DND-41 (cell line): ENCODE data around the gene CARD9.

Experiments used
- EZH2 ChIP-seq: IDR thresholded peaks from 3 replicates; pipeline ENCODE4 v1.6.1; 2012; ENCODE audit warnings: borderline replicate concordance, low read depth, mild to moderate bottlenecking, moderate library complexity, low read length, inconsistent platforms; ENCODE audit not compliant: severe bottlenecking
- TF ChIP-seq, protein P1 (sequence below): IDR thresholded peaks from 2 replicates; pipeline ENCODE4 v1.5.1; 2012; ENCODE audit warnings: borderline replicate concordance, low read length, moderate library complexity, mild to moderate bottlenecking; ENCODE audit not compliant: poor library complexity, severe bottlenecking; ENCODE audit errors: extremely low read depth

DNA sequence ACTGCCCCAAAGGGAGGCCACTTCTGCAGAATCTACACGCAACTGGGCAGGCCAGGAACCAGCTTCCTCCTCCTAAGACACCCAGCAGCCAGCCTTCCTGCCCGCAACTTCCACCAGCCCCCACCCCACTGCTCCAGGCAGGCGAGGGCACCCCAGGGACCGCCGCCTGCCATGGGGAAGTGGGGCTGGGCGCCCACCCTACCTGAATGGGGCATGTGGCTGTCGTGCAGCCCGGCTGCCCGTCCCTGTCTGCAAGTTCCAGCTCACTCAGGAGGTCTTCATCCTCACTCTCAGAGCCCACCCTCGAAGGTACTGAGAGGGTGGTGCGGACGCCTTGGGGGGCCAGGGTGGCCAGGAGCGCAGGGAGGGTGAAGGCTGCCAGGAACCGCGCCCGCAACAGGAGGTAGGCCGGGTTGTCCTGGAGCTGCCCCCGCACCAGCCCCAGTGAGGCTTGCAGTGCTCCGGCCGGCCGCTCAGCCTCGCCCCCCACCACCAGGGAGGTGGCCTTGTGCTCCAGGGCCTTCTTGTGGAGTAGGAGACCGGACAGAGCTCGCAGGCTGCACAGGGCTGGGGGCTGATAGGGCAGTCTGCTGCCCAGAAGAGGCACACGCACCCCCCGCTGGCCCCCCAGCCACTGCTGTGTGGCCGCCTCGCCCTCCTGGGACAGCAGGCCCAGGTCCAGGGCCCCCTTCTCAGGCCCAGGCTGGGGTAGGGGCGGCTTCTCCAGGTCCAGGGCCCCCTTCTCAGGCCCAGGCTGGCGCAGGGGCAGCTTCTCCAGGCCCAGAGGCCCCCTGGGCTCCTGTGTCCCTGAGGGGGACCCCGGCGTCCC, 4.1 kb upstream of the CARD9 start:
- TF ChIP-seq, protein P1, sequence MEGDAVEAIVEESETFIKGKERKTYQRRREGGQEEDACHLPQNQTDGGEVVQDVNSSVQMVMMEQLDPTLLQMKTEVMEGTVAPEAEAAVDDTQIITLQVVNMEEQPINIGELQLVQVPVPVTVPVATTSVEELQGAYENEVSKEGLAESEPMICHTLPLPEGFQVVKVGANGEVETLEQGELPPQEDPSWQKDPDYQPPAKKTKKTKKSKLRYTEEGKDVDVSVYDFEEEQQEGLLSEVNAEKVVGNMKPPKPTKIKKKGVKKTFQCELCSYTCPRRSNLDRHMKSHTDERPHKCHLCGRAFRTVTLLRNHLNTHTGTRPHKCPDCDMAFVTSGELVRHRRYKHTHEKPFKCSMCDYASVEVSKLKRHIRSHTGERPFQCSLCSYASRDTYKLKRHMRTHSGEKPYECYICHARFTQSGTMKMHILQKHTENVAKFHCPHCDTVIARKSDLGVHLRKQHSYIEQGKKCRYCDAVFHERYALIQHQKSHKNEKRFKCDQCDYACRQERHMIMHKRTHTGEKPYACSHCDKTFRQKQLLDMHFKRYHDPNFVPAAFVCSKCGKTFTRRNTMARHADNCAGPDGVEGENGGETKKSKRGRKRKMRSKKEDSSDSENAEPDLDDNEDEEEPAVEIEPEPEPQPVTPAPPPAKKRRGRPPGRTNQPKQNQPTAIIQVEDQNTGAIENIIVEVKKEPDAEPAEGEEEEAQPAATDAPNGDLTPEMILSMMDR = no peak
- no peak for TF ChIP-seq EZH2
